GM18873 (cell line): ENCODE results near the gene PBRM1.

Experiments
- ATAC-seq: cut with Tn5 transposase; IDR thresholded peaks from one replicate; pipeline ENCODE4 v1.9.1; 2021; ENCODE audit warnings: mild to moderate bottlenecking, moderate library complexity, moderate number of reproducible peaks; ENCODE audit not compliant: unreplicated experiment, low FRiP score

Gene PBRM1

DNA sequence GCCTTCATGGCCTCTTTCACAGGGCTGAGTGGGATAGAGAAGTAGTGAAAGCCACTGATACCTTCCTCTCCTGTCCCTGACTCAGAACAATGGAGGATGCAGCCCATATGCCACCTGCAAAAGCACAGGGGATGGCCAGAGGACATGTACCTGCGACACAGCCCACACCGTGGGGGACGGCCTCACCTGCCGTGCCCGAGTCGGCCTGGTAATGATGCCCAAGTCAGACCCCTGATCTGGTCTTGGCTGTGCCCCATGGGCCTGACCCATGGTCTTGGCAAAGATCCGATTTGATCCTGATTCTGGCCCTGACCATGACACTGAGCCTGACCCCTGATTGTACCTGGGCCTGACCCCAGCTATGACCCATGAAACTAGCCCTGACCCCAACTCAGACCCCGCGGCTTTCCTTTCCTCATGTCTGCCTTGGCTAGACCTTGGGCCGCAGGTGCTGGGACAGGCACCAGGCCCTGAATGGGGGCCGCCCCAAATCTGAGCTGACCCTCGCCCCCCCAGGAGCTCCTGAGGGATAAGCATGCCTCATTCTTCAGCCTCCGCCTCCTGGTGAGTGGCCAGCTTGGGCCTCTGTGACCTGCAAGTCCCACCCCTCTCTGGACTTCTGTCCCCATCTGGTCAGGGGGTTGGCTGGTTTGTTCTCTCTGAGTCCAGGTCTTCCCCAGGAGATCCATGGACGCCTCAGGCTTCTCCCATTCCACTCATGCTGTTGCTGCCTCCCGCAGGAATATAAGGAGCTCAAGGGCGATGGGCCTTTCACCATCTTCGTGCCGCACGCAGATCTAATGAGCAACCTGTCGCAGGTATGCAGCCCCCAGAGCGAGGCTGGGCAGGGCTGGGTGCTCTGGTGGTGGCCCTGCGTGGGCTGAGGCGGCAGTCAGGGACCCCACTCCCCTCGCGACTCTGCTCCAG is 167.7 kb downstream of the PBRM1 start:
- no peak for ATAC-seq

DNA sequence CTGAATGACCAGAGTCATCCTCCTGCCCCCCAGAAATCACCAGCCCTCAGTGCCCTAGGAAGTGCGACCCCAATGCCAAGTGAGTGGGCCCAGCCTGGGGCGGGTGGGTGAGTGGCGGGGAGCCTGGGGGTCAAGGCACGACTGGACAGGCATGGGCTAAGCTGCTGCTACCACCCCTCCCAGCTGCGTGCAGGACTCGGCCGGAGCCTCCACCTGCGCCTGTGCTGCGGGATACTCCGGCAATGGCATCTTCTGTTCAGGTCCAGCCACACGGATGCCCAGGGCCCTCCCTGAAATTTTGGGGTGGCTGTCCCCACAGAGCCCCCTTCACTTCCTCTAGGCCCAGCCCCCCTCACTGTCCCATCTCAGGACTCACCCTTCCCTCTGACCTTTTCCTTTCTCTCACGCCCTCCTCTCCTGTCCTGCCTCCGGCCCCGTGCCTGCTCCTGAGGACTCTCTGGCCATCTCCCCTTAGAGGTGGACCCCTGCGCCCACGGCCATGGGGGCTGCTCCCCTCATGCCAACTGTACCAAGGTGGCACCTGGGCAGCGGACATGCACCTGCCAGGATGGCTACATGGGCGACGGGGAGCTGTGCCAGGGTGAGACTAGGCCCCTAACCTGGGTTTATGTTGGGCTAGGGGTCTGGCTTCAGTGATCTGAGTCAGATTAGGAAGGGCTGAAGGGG is 169.1 kb downstream of the PBRM1 start:
- no peak for ATAC-seq

DNA sequence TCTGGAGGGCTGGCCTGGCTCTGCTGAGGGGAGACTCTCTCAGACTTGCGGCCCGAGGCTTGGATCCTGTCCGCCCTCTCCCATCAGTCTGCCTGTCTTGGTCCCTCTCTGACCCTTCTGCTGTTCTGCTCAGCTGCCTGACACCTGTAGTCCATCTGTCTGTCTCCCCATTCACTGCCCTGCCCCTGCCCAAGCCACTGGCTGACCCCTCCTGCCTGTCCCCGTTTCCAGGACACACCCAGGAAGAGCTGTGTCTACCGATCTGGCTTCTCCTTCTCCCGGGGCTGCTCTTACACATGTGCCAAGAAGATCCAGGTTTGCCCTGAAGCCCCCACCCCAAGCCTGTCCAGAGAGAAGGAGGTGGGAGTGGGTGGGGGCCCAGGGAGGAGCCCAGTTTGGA is 170.5 kb downstream of the PBRM1 start:
- ATAC-seq: no peak

DNA sequence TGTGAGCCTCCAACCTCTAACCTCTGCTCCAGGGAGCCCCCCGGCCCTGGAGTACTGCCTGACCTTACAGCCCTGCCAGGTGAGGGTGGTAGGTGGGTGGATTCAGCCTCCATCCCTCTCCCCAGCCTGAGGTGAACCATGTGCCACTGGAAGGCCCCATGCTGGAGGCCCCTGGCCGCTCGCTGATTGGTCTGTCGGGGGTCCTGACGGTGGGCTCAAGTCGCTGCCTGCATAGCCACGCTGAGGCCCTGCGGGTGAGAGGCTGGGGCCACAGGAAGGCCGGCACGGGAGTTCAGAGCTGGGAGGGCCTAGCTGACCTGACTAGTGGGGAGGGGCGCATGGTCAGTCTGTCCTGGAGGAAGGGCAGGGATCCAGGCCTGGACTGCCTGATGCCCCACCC is 171.1 kb downstream of the PBRM1 start:
- no peak for ATAC-seq

DNA sequence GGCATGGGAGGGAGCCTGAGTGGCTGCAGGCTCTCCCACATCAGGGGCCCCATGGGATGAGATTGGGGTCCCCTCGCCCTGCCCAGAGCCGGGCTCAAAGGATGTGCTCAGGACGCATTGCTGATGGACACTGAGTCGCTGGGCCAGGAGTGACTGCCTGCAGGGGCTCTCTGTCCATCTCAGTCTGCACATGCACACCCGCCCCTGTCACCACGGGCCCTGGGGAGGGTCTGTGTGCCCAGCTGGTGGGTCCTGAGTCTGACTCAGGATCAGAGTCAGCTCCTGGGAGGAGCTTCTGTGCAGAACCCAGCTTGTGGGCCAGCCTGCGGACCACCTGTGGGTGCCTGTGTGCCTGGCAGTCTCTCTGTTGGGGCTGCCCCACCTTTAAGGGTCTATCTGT is 172.4 kb downstream of the PBRM1 start:
- ATAC-seq: no peak

DNA sequence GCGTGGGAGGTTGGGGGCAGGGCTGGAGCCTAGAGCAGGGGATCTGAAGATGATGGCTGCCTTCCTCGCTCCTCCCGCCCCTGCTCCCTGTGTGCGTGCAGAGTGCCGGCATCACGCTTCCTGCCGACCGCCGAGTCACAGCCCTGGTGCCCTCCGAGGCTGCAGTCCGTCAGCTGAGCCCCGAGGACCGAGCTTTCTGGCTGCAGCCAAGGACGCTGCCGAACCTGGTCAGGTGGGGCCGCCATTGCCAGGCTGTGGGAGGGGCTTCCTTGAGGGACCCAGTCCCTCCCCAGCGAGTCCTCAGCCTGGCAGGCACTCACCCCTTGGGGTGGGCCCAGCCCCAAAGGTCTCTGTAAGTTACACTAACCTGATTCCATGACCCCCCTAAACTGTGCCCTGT is 173.0 kb downstream of the PBRM1 start:
- ATAC-seq: no peak

DNA sequence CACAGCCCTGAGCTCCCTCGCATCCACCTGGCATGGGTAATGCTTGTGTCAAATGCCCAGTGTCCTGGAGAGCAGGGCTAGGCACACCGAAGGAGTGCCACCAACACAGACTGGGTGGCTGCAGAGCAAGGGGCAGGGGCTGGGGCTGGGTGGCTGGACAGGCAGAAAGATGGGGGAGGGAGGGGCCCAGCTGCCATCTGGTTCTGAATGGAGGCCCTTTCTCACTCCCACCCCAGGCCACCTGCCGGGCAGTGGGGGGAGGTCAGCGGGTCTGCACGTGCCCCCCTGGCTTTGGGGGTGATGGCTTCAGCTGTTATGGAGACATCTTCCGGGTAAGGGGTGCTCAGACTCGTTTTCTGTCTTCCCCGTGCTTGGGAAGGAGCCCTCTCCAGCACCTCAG is 173.6 kb downstream of the PBRM1 start:
- no peak for ATAC-seq

DNA sequence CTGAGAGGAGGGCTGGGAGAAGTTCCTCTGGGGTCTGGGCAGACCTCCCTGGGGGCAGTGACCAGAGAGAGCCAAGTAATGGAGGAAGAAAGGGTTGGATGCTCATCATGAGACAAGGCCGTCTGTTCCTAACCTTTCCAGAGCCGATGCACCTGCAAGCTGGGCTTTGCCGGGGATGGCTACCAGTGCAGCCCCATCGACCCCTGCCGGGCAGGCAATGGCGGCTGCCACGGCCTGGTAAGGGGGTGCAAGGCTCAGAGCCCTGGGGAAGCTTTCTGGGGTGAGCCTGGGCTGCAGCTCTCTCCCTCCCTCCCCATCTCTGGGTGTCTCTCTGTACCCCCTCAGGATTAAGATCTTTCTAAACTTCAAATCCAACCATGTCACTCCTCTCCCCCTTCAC is 174.2 kb downstream of the PBRM1 start:
- ATAC-seq: no peak

DNA sequence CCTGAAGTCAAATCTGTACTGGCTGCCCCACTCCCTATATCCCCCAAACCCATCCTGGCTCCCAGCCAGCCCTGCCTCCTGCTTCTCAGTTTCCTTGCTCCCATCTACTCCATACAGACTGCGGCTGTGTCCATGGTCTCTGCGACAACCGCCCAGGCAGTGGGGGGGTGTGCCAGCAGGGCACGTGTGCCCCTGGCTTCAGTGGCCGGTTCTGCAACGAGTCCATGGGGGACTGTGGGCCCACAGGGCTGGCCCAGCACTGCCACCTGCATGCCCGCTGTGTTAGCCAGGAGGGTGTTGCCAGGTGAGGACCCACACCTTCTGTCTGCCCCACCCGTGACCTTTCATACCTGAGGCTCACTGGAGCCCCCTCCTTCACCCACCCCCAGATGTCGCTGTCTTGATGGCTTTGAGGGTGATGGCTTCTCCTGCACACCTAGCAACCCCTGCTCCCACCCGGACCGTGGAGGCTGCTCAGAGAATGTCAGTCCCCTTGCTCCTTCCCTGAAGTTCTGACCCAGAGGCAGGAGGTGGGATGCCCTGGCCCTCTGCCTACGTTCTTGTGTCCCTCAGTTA is 175.9 kb downstream of the PBRM1 start:
- no peak for ATAC-seq

DNA sequence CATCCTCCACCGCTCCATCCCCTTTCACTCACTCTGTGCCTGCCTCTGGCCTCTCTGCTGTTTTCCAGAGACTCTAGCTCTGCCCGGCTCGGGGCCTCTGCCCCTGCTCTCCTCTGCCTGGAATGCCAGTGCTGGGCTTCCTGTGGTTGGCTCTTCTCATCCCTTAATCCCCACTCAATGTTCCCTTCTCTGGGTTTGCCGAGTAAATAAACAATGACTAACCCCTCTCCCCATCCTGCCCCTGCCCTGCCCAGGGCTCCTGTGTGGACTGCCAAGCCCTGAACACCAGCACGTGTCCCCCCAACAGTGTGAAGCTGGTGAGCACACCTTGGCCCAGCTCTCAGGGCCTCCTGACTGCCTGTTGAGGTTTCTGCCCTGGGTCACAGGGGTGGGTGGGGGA is 178.4 kb downstream of the PBRM1 start:
- ATAC-seq: no peak

DNA sequence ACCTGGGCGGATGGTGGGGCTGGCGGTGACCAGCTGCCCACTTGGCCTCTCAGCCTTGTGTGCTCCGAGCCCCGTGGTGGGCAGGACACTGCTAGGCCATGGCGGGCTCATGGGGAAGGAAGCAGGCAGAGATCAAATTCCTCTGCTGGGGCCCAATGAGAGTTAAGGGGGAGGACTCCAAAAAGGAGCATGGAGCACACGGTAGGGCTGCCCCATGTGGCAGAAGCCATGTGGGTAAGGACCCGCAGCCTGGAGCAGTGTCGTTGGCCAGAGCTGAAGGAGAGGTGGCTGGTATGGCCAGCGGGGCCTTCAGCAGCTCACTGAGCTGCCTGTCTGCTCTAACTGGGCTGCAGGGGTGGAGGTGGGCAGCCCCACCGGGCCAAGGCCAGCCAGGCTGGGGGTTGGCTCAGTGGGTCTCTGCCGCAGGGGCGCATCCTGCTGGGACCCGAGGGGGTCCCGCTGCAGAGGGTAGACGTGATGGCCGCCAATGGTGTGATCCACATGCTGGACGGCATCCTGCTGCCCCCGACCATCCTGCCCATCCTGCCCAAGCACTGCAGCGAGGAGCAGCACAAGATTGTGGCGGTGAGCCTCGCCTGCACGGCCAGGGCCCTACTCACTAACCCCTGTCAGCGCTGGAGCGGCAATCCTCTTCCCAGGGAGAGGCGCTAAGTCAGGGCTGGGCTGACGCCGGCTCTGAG is 179.3 kb downstream of the PBRM1 start:
- no peak for ATAC-seq

DNA sequence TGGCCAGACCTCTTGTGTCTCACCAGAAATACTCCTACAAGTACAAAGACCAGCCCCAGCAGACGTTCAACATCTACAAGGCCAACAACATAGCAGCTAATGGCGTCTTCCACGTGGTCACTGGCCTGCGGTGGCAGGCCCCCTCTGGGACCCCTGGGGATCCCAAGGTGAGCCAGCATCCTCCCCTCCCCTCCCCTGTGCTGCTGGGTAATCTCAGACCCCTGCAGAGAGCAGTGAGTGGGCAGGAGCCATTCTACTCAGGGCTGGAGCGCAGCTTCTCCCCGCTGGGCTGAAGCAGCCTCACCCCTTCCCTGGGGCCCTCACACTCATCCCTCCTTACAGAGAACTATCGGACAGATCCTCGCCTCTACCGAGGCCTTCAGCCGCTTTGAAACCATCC is 180.7 kb downstream of the PBRM1 start:
- ATAC-seq: no peak

DNA sequence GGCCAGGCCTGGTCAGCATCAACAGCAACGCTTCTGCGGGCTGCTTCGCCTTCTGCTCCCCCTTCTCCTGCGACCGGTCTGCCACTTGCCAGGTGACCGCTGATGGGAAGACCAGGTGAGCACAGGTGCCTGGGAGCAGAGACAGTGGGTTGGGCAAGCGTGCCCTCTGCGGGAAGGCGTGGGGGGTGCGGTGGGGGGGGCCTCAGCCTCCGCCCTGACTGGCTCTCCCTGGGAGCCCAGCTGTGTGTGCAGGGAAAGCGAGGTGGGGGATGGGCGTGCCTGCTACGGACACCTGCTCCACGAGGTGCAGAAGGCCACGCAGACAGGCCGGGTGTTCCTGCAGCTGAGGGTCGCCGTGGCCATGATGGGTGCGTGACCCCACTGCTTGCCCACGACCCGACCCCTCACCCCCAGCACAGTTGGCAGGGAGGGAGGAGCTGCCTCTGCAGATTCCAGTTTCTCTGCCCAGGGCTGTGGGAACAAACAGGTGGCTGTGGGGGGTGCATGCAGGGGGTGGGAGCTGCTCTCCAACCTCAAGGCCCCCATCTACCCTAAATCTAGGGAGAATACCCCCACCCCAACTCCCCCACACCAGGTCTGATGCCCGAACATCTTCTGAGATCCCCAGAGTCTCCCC is 181.8 kb downstream of the PBRM1 start:
- ATAC-seq: no peak

DNA sequence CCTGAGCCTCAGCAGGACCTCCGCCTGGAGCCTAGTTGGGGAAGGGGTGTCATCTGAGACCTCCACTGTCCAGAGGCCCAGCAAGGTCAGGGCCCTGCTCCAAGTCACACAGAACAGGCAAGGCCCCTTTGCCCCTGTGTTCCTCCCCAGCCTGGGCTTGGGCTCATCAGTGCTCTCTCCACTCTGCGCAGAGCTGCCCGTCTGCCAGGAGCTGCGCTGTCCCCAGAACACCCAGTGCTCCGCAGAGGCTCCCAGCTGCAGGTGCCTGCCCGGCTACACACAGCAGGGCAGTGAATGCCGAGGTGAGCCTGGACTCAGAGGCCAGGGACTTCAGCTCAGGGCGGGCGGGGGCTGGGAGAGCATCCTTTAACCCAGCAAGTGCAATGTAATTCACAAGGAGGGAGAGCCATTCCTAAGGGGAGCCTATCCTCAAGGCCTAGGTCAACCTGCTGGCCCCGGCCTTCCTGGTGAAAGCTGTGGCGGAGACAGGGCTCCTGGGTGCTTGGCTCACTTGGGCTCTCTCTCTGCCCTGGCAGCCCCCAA is 182.8 kb downstream of the PBRM1 start:
- no peak for ATAC-seq

DNA sequence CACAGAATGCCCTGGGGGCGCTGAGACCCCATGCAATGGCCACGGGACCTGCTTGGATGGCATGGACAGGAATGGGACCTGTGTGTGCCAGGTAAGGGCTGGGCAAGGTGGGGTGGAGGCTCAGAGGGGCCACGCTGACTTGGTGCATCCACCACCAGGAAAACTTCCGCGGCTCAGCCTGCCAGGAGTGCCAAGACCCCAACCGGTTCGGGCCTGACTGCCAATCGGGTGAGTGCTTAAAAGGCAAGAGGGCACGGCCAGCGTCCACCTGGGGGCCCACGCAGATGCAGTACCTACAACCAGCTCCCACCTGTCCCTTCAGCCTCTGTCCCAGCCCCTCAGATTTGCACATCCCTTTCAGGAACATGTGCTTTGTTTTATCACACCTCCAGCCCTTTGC is 183.7 kb downstream of the PBRM1 start:
- no peak for ATAC-seq

DNA sequence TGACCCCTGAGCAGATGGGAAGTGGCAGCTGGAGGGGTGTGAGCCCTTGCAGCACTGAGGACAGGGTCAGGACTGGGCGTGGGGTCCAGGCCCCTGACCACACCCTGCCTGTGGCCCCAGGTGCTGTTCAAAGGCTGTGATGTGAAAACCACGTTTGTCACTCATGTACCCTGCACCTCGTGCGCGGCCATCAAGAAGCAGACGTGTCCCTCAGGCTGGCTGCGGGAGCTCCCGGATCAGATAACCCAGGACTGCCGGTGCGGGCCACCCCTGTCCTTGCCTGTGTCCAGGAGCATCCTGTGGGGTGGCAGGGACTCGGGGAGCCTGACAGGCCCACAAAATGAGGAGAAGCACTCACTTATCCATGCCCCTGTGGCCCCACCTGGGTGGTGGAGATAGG is 184.7 kb downstream of the PBRM1 start:
- ATAC-seq: no peak

DNA sequence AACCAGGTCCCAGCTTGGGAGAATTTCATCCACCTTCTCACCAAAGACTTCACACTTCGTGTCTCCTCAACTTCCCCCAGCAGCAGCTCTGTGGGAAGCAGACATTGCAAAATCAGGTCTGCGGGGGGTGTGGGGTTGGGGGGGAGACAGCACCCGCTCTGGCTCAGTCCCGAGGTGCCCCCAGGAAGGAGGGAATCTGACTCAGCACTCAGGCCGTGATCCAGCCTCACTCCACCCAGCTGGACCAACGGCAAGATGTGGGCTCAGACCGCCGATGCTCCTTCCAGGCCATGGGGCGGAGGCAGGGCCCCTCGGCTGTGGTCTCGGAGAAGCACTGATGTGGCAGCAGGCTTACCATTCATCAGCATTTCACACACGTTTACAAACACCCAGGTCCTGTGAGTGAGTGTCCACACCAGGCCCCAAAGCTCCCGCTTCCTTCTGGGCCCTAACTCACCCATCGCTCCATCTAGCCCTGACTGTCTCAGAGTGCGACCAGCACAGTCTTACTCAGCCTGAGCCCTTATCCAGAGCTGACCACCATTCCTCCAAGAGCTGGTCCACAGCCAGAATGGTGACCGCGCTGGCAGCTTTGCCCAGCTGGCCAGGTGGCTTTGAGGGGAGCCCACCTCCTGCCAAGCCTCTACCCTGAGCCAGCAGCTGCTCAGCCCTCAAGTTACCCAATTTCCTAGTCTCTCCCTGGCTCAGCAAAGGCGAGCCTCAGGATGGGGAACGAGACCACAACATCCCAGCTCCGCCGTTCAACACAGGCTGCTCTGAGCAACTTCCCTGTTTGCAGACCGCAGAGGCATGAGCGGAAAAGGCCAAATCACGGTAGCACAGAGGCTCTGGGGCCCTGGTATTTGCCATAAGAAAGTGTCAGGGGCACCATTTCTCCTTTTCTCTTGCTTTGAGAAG is 187.3 kb downstream of the PBRM1 start:
- no peak for ATAC-seq

DNA sequence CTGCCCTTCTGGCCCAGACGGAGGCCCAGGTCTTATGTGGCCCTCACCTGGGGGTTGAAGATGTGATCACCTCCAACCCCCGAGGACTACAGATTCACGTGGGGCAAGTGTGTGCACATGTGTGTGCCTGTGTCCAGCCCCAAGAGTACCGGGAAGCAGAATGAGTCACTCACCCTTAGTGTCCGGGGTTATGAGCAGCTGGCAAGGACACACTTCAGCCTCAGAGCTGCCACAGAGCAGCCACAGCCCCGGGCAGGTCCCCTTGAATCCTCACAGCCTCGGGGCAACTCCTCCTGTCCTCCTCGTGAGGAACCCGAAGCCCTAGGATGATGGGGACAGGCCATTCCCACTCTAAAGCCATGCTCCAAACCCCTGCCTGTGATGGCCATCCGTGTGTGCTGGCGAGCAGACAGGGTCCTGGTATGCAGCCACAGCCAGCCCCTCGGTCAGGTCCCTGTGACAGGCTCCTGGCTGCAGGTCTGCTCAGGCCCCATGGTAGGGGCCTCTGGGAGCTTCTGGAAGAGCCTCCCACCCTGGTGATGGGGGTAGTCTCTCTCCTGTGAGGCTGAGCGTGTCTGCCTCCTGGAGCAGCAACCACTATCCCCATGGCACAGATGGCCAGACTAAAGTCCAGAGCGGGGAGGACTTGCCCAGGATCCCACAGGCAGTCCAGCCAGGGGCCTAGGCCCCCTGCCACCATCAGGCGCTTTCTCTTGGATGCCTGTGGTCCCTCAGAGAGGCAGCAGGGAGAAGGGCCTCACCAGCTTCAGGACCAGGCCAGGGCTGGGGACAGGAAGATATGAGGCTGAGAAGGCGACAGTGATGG is 189.7 kb downstream of the PBRM1 start:
- no peak for ATAC-seq
